Measurements from ENCODE around the gene DNAJB13. TPM values are rescaled to one million over a fixed set of nuclear protein-coding genes. Genes with fewer than 3 reads are reported as not detected.

DNAJB13 gene
- total RNA-seq, 1 donor from 2014 or later, result not detected

DNA sequence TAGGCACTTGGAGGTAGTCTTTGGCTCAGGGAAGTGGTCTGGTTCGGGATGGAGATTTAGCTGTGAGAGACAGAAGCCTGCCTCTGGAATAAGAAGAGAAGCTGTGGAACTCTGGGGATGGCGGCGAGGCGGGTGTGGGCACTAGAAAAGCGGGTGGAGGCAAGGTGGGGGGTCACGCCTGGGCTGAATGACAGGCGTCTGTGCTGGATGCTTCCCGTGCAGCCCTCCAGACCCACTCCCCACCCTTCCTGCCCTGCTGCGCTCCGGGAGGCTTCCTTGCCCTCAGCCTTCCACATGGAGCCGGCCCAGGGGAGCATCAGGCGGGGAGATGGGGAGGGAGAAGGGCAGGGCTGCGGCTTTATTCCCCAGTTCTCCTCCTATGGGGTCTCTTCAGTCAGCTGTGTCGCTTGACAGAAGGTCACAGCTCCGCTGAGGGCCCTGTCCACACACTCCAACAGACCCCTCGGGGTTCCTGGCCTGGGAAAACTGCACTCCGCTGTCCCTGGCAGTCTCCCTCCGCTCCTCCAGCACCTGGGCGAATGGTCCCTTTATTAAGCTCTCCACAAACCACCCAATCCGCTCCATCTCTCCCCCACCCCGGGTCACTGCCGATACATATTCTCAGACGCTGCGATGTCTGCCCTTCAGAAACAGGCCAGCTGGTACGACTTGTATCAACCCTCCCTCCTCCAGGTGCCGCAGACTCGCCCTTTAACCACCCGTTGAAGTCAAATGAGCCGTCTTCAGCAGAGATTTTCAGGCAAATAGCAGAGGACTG lies 6.2 kb downstream of the DNAJB13 start:
- Histone ChIP-seq H3K9me3 (no peaks in the 10 kb centered on the region), H3K4me1 (no peaks in the 10 kb centered on the region), H3K4me3 (no peak overlapping the region), H3K27ac (no peak overlapping the region), H3K36me3 (no peaks in the 10 kb centered on the region), H3K27me3 (no peaks in the 10 kb centered on the region)
- intact Hi-C loops (cut with DNase I), result no loop called here
- DNase-seq (ENCODE audit: low spot score in 2 of 2), result peak in 1 of 2 donors; percentile 58
- TF ChIP-seq, protein P1, sequence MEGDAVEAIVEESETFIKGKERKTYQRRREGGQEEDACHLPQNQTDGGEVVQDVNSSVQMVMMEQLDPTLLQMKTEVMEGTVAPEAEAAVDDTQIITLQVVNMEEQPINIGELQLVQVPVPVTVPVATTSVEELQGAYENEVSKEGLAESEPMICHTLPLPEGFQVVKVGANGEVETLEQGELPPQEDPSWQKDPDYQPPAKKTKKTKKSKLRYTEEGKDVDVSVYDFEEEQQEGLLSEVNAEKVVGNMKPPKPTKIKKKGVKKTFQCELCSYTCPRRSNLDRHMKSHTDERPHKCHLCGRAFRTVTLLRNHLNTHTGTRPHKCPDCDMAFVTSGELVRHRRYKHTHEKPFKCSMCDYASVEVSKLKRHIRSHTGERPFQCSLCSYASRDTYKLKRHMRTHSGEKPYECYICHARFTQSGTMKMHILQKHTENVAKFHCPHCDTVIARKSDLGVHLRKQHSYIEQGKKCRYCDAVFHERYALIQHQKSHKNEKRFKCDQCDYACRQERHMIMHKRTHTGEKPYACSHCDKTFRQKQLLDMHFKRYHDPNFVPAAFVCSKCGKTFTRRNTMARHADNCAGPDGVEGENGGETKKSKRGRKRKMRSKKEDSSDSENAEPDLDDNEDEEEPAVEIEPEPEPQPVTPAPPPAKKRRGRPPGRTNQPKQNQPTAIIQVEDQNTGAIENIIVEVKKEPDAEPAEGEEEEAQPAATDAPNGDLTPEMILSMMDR (IDR thresholded peaks at IDR 0.05), result no peak

- no peak overlapping the region for H3K4me3 ChIP-seq
- H3K36me3 ChIP-seq, result no peaks in the 10 kb centered on the region
- TF ChIP-seq, protein P1 (IDR thresholded peaks at IDR 0.05), result no peak
- DNase-seq (ENCODE audit: low spot score in 2 of 2), result peak in 1 of 2 donors; percentile 54
- H3K27me3 ChIP-seq, result no peaks in the 10 kb centered on the region
- H3K4me1 ChIP-seq, result no peaks in the 10 kb centered on the region
- intact Hi-C loops (cut with DNase I), result no loop called here
- no peaks in the 10 kb centered on the region for H3K9me3 ChIP-seq
- no peak overlapping the region for H3K27ac ChIP-seq
Measured at GRCh38 chr11:73957654-73958361, 7.0 kb downstream of the DNAJB13 start.

DNA sequence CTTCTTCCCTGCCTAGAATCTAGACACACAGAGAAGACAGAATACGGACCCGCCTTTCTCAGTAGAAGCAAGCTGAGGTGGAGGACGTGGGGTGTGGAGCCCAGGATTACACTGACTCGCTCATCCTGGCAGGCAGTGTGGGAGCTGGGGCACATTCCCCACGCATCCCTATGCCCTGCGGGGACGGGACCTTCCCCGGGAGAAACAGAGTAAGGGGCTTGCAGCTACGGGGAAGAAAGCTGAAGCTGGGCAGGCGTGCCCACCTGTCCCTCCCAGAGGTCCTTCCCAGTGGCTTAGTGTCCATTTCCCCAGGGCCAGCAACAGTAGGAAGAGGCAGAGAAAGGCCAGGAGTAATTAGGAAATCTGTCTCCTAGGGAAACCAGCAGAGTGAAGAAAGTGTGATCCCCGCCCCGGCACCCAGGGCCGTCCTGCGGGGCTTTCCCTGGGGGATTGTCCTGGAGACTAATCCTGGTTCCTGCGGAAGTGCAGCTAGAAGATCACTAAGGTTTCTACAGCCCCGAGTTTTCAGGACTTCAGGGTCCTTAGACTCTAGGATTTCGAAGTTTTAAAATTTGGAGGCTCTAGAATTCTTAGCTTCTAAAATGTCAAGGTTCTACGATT lies 7.8 kb downstream of the DNAJB13 start:
- no peak overlapping the region for H3K4me3 ChIP-seq
- H3K9me3 ChIP-seq, result no peaks in the 10 kb centered on the region
- DNase-seq (ENCODE audit: low spot score in 2 of 2), result peak in 1 of 2 donors; percentile 52
- no peak overlapping the region for H3K27ac ChIP-seq
- H3K4me1 ChIP-seq, result no peaks in the 10 kb centered on the region
- no peaks in the 10 kb centered on the region for H3K36me3 ChIP-seq
- TF ChIP-seq, protein P1 (IDR thresholded peaks at IDR 0.05), result no peak
- intact Hi-C loops (cut with DNase I), result no loop called here
- H3K27me3 ChIP-seq, result no peaks in the 10 kb centered on the region

- Histone ChIP-seq H3K36me3 (no peaks in the 10 kb centered on the region), H3K4me3 (no peak overlapping the region), H3K27ac (no peak overlapping the region), H3K9me3 (no peaks in the 10 kb centered on the region), H3K4me1 (peaks cover 0 to 3% of the 10 kb centered on the region in 2 donors), H3K27me3 (no peaks in the 10 kb centered on the region)
- DNase-seq (ENCODE audit: low spot score in 2 of 2), result peak in 1 of 2 donors; percentile 56
- TF ChIP-seq, protein P1 (IDR thresholded peaks at IDR 0.05), result no peak
- intact Hi-C loops (cut with DNase I), result no loop called here
Measured at GRCh38 chr11:73961321-73961720, 10.5 kb downstream of the DNAJB13 start.

GRCh38 chr11:73962101-73962705 lies 11.4 kb downstream of the DNAJB13 start:
- TF ChIP-seq, protein P1 (IDR thresholded peaks at IDR 0.05), result no peak
- intact Hi-C loops (cut with DNase I), result no loop called here

More at GRCh38 chr11:73962101-73962705, 11.4 kb downstream of the DNAJB13 start:
- H3K4me3 ChIP-seq, result no peak overlapping the region
- peak in 1 of 2 donors; percentile 11 for DNase-seq (ENCODE audit: low spot score in 2 of 2)
- no peaks in the 10 kb centered on the region for H3K9me3 ChIP-seq
- peaks cover 0 to 3% of the 10 kb centered on the region in 2 donors for H3K4me1 ChIP-seq
- H3K27ac ChIP-seq, result no peak overlapping the region
- H3K36me3 ChIP-seq, result no peaks in the 10 kb centered on the region
- H3K27me3 ChIP-seq, result no peaks in the 10 kb centered on the region

Data from ascending aorta (tissue), 2 donors.